ENCODE results near the gene CHST8.

DNA sequence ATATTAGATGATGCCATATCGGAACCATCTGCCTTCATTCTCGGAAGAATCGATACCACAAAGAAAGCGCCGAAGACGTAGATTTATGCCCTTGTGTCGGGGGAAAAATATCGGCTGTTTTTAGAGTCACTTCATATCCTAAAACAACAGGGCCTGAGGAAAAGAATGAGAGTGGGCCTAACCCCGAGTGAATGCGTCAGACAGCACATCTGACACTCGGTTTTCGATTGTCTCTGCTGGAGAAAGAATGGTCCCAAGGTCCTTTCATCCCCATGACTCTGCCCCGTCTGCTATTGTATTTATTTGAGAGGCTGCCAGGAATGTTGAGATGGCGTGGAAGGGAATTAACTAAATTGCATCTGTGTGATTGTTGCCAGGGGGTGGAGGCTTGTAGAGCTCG lies 46.1 kb downstream of the CHST8 start:
- TF ChIP-seq, protein P1, sequence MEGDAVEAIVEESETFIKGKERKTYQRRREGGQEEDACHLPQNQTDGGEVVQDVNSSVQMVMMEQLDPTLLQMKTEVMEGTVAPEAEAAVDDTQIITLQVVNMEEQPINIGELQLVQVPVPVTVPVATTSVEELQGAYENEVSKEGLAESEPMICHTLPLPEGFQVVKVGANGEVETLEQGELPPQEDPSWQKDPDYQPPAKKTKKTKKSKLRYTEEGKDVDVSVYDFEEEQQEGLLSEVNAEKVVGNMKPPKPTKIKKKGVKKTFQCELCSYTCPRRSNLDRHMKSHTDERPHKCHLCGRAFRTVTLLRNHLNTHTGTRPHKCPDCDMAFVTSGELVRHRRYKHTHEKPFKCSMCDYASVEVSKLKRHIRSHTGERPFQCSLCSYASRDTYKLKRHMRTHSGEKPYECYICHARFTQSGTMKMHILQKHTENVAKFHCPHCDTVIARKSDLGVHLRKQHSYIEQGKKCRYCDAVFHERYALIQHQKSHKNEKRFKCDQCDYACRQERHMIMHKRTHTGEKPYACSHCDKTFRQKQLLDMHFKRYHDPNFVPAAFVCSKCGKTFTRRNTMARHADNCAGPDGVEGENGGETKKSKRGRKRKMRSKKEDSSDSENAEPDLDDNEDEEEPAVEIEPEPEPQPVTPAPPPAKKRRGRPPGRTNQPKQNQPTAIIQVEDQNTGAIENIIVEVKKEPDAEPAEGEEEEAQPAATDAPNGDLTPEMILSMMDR (conservative IDR thresholded peaks at IDR 0.05; ENCODE audit: low read depth, low read length), result no peak
- TF ChIP-seq EZH2 (IDR thresholded peaks at IDR 0.05; ENCODE audit: borderline replicate concordance, low read depth, low read length, poor library complexity, severe bottlenecking), result no peak

Measured in A673 (cell line).